Heart right ventricle (tissue), 16 donors: Measurements from ENCODE around the gene TMIE. TPM values are rescaled to one million over a fixed set of nuclear protein-coding genes. Genes with fewer than 3 reads are reported as not detected.
A peak's percentile ranks its signal among the peaks of the same experiment; 100 is the strongest.

Experiments
- ATAC-seq, 8 donors: fragments of 200-7000 bp; cut with Tn5 transposase; one replicate each; pipeline ENCODE4 v1.9.1; 2020; ENCODE audit warnings: mild to moderate bottlenecking in 8 of 8, moderate library complexity in 8 of 8, moderate number of reproducible peaks in 1 of 8
- DNase-seq, 2 donors: peaks; one replicate each; pipeline ENCODE4 v3.0.0-alpha.2; 2020
- H3K27ac ChIP-seq, 10 donors: fragments of 200-600 bp; sonication (generic) in 2 of 10; one replicate each; pipeline versions ENCODE4 v1.5.0 to v1.8.0; 2020 to 2022; ENCODE audit warnings: mild to moderate bottlenecking in 3 of 10
- H3K27me3 ChIP-seq, 7 donors: fragments of 200-600 bp; one replicate each; pipeline ENCODE4 v1.8.0; 2021 to 2022; ENCODE audit warnings: mild to moderate bottlenecking in 2 of 7
- H3K36me3 ChIP-seq, 9 donors: fragments of 200-600 bp; sonication (generic) in 1 of 9; one replicate each; pipeline versions ENCODE4 v1.5.0 to v1.8.0; 2020 to 2022; ENCODE audit warnings: mild to moderate bottlenecking in 2 of 9
- H3K4me1 ChIP-seq, 9 donors: fragments of 200-600 bp; sonication (generic) in 1 of 9; one replicate each; pipeline versions ENCODE4 v1.5.0 to v1.8.0; 2020 to 2022; ENCODE audit warnings: mild to moderate bottlenecking in 4 of 9
- H3K4me3 ChIP-seq, 10 donors: fragments of 200-600 bp; sonication (generic) in 2 of 10; one replicate each; pipeline versions ENCODE4 v1.5.0 to v1.8.0; 2020 to 2022; ENCODE audit warnings: mild to moderate bottlenecking in 7 of 10, moderate library complexity in 2 of 10
- H3K9me3 ChIP-seq, 11 donors: fragments of 200-600 bp in 10 of 11; sonication (generic) in 2 of 11; one replicate each; pipeline versions ENCODE4 v1.5.0 to v1.8.0; 2013 to 2022; ENCODE audit warnings: mild to moderate bottlenecking in 2 of 11, control low read depth in 1 of 11, moderate library complexity in 1 of 11
- WGBS, 2 donors: extraction: QIAGEN DNeasy Blood & Tissue Kit; methylation state at CpG; one replicate each; pipeline ENCODE4 v1.1.7; 2013; ENCODE audit warnings: inconsistent platforms in 1 of 2; 5-methylcytosine and 5-hydroxymethylcytosine counted together
- intact Hi-C, 10 donors: fragments of 100-400 bp; cut with DNase I; formaldehyde crosslinking; loops; one replicate each; pipeline versions ENCODE4 v1.11.1 to v1.14.2; 2022
- polyA plus RNA-seq, 2 donors: library from polyadenylated mRNA; stranded (reverse); fragments of 200-250 nt; gene quantifications; one replicate each; pipeline ENCODE4 v1.2.3, GENCODE V29; 2013
- total RNA-seq, 10 donors: library from RNA; stranded (reverse); fragmentation: NEBNext Ultra II Directional in 3 of 10; extraction: Animal tissue kit (Norgen Biotek cat#: 25700) in 3 of 10; gene quantifications; one replicate each; pipeline versions ENCODE4 v1.2.1 to v1.2.4, GENCODE V29; 2021 to 2023
- TF ChIP-seq, protein P1 (sequence below), 9 donors: fragments of 200-600 bp; sonication (generic) in 2 of 9; IDR thresholded peaks; one replicate each; pipeline versions ENCODE4 v1.5.0 to v1.8.0; 2021 to 2022; ENCODE audit warnings: antibody characterized with exemption in 9 of 9, mild to moderate bottlenecking in 5 of 9, moderate library complexity in 1 of 9
- donor health status: Arrhythmogenic right ventricular cardiomyopathy.
- donor health status: ischemic (EF 13 %, LVEDD 7.1; RV severe dilation, severe dysfunction).
- donor health status: healthy with polysubstance abuse.
- donor health status: DM: no; HTN: yes; CAD: no.
- donor health status: DM: no; HTN: no; CAD: no.
- donor health status: ischemic (EF 25% LVEDD 6.9; RV normal size, moderate dysfunction).
- donor health status: ischemic (EF 25% LVEDD 5.7; RV mildly dilated, moderate dysfunction).
- donor health status: healthy.
- donor health status: DM: yes; HTN: yes; CAD: no.
- donor health status: Ischemic cardiomyopathy.
- donor health status: ischemic (EF 35%, LVEDD 5.7; RV mildly dilated, moderate dysfunction).
- donor health status: nonischemic (EF 11% LVEDD 7.7; RV severe dilation, severe dysfunction).
- donor health status: DM: yes; HTN: yes; CAD: no.
- donor health status: PGD.
- donor health status: ischemic (EF 29% LVEDD 5.4; RV normal size, mild dysfunction).
- donor health status: nonischemic (EF 23%, LVEDD 6.1; RV moderate dilation, normal function).

TMIE gene
- total and polyA plus RNA-seq, 12 donors = 0.21 to 1.2 (median 0.48) TPM; not detected in 1

DNA sequence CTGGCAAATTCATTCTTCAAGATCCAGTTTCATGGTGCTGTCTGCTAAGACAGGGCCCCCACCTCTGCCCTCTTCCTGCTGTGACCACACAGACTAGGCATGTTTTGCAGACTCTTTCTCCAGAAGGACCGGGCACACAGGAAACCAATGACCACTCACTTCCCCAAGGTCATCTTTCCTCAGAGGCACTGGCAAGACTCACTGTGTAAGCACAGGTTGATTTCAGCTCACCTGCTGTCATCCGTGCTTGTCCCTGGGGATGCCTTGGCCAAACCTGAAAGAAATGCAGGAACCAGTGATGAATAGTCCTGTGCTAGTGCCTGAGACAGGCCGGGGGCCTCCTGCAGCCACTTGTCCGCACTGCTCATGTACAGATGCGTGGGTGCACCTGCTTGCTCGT, 41.2 kb upstream of the TMIE start:
- intact Hi-C loops = loop anchor here in 3 of 10 donors (5.0 to 10.0 kb wide), 3 partner anchors 37 to 237 kb away; partner anchors contain the start of gene LRRC2 (in 2 of the 3)
- H3K4me1 ChIP-seq = peaks cover 16 to 48% (median 34%) of the 10 kb centered on the region in 9 donors
- peak overlapping the region in 1 of 10 donors; percentile 55 for H3K27ac ChIP-seq
- H3K4me3 ChIP-seq = no peak overlapping the region
- H3K9me3 ChIP-seq = no peaks in the 10 kb centered on the region
- H3K36me3 ChIP-seq = no peaks in the 10 kb centered on the region
- no peaks in the 10 kb centered on the region for H3K27me3 ChIP-seq
- no peak for DNase-seq
- ATAC-seq = no peak
- TF ChIP-seq, protein P1, sequence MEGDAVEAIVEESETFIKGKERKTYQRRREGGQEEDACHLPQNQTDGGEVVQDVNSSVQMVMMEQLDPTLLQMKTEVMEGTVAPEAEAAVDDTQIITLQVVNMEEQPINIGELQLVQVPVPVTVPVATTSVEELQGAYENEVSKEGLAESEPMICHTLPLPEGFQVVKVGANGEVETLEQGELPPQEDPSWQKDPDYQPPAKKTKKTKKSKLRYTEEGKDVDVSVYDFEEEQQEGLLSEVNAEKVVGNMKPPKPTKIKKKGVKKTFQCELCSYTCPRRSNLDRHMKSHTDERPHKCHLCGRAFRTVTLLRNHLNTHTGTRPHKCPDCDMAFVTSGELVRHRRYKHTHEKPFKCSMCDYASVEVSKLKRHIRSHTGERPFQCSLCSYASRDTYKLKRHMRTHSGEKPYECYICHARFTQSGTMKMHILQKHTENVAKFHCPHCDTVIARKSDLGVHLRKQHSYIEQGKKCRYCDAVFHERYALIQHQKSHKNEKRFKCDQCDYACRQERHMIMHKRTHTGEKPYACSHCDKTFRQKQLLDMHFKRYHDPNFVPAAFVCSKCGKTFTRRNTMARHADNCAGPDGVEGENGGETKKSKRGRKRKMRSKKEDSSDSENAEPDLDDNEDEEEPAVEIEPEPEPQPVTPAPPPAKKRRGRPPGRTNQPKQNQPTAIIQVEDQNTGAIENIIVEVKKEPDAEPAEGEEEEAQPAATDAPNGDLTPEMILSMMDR (IDR thresholded peaks at IDR 0.05) = no peak
- WGBS, 2 donors = 86 to 89% methylated on average over 6 of the region's 6 CpGs

DNA sequence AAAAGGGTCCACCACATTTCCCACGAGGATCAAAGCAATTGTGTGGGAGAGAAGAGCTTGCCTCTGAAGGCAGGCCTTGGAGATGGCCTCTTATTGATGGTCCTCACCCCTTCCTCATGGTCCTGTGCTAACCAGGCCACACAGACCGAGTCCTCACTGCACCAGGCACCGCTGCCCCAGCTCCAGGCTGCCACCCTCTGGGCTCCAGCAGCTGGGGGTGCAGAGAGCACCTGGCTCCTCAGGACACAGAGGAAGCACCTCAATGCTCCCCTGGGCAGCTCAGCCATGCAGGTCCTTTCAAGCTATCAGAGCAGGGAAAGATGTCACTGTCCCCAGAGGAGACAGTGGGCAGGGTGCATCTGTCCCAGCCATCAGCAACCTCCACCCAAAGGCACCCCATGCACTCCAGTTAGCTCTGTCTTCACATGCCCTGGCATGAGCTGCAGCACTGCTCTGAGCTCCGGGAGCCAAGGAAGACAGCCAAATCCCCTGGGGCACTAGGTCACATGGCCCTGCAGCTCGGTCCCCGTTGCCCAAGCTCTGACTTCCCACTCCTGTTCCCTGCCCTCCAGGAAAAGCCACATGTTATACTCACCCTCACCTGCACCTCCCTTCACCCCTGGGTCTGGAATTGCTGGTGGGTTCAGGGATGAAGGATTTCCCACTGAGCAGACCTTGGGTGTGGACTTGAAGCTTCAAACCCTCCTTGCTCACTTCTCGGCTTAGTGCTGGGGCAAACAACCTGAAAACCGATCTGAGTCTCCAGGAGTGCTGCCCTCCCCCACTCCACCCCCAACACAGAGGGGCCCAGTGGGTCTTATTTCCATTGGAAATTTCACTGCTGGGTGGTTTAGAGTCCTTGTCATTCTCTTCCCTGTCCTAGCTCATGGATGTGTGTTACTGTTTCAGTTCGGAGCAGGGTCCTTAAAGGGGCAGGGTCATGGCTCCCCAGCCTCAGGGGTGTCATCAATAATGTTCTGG, 40.4 kb upstream of the TMIE start:
- ATAC-seq (peak; percentile 31 to 69 (median 54)), DNase-seq (peak; percentile 62 to 65)
- Histone ChIP-seq H3K4me3 (no peak overlapping the region), H3K36me3 (no peaks in the 10 kb centered on the region), H3K9me3 (no peaks in the 10 kb centered on the region), H3K27ac (peak overlapping the region in 4 of 10 donors; percentile 26 to 58 (median 42)), H3K4me1 (peaks cover 17 to 56% (median 40%) of the 10 kb centered on the region in 9 donors), H3K27me3 (no peaks in the 10 kb centered on the region)
- TF ChIP-seq, protein P1 (IDR thresholded peaks at IDR 0.05) = peak in 2 of 9 donors; percentile 20 to 30
- WGBS, 2 donors = 46 to 47% methylated on average over 9 of the region's 9 CpGs
- intact Hi-C loops = loop anchor here in 3 of 10 donors (5.0 to 10.0 kb wide), 3 partner anchors 36 to 236 kb away; partner anchors contain the start of gene LRRC2 (in 2 of the 3)

DNA sequence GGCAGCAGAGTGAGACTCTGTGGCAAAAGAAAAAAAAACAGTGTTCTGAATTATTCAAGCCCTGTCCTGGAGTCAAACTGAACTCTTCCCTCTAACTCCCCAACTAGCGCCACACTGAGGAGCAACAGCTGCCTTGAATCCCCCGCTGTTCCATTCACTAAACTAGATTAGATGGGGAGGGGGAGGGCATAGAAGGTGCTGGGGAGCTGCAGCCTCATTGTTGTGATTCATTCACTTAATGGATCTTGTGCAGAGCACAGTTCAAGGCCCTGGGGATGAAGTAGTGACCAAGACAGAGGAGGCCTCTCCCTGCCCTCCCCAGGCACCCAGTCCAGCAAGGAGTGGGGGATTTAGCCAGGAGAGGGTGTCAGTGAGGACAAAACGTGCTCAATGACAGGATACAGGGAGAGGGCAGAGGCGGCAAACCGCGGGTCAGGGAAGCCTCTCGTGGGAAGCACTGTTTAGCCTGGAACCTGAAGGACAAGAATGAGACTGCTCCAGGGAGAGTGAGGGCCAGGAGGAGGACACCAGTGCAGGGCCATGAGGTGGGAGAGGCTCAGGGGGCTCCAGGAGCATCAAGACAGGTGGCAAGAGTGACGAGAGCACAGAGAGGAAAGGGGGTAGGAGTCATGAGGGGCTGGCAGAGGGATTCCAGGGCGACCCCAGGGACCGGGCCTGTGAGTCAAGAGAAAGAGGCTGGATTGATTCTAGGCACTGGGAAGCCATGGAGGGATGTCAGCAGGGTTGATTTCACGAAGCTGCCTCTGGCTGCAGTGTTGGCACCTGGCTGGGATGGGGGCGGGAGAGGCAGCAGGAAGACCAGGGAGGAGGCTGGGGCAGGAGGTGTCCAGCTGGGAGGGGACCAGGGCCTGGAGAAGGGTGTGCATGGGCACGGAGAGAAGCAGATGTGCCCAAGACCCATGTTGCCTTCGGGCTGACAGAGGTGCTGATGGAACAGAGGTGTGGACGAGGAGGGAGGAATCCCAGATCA, 39.1 kb upstream of the TMIE start:
- WGBS, 2 donors = 79% methylated on average over 15 of the region's 15 CpGs
- intact Hi-C loops = loop anchor here in 3 of 10 donors (5.0 to 10.0 kb wide), 3 partner anchors 35 to 235 kb away; partner anchors contain the start of gene LRRC2 (in 2 of the 3)
- H3K4me1 ChIP-seq = peaks cover 17 to 69% (median 48%) of the 10 kb centered on the region in 9 donors

More for the DNA sequence above, 39.1 kb upstream of the TMIE start:
- TF ChIP-seq, protein P1 (IDR thresholded peaks at IDR 0.05) = no peak
- Histone ChIP-seq H3K27ac (peak overlapping the region in 1 of 10 donors; percentile 3), H3K36me3 (no peaks in the 10 kb centered on the region), H3K27me3 (no peaks in the 10 kb centered on the region), H3K9me3 (no peaks in the 10 kb centered on the region), H3K4me3 (no peak overlapping the region)
- ATAC-seq = no peak
- DNase-seq = peak in 1 of 2 donors; percentile 3
